GM19452 (cell line): ENCODE measurements around the gene XKR3.
"Not testable (repeated sequence)": the region's sequence is repeated elsewhere in the genome, so short reads cannot be mapped to it uniquely, and the experiment has no call there.

Experiments
- ATAC-seq: cut with Tn5 transposase; IDR thresholded peaks from one replicate; pipeline ENCODE4 v1.9.1; 2021; ENCODE audit not compliant: unreplicated experiment

The XKR3 gene

GRCh38 chr22:16748160-16748929, 76.9 kb downstream of the XKR3 start:
- not testable (repeated sequence) for ATAC-seq

DNA sequence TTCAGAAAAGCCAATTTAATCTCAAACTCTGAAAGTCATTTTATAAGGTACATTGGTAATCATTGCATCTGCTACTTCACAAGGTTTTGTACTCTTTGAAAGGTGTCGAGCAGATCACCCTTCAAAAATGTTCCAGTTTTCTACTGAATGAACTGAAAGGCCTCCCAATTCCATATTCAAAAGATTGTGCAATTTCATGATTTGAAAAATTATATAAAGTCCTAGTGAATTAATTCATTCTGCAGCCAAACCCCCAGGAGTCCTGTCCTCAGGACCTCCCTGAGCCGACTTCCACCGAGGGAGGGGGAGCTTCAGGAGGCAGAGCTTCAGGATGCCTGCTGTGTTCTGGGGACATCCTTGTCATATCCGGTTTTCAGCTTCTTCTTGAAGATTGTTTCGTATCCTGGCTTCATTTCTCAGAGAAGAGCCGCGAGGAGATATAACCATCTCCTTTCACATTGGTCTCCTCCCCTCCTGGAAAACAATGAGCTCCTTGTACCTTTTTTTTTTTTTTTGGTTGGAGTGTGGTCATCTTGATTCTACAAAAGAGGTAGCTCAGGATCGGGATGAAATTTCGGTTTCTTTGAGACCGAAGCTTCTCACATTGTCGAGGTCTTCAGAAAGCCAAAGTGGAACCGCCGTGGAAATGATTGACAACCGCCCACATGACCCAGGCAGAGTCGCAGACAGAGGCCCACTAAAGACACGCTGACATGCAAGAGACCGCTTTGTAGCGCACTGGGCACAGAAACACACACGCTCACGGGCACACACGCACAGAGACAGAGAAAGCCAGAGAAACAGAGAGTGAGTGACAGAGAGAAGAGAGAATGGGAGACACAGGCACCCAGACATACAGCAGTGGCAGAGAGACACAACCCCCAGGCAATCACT, 77.7 kb downstream of the XKR3 start:
- ATAC-seq: not testable (repeated sequence)

DNA sequence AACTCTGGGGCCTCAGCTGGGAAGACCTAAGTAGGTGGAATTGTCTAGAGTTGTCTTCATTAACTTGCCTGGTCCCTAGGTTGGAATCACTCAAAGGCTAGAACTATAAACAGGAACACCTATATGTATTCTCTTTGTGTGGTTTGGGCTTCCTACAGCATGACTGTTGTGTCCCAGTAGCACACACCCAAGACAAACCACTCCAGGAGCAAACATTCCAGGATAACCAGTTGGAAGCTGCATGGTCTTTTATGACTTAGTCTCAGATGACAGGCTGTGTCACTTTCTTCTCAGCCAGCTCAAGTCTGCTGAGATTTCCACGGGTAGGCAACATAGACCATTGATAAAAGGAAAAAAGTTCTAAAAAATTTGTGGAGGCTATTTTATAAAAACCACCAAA, 90.9 kb downstream of the XKR3 start:
- ATAC-seq: not testable (repeated sequence)
